ENCODE data around the gene ROR2. TPM values are rescaled to one million over a fixed set of nuclear protein-coding genes. Genes with fewer than 3 reads are reported as not detected.

ROR2 gene
- total RNA-seq, 1 experiment from 2014 or later = 0.84 TPM

GRCh38 chr9:91530829-91531228 is 419.2 kb downstream of the ROR2 start:
- BruUV-seq (replicated peaks) = no TSS peak
- Mint-ChIP-seq H3K9me3 (ENCODE audit: unreplicated experiment) (no peaks in the 10 kb centered on the region), H3K4me1 (ENCODE audit: insufficient read depth, unreplicated experiment) (peaks cover 39% of the 10 kb centered on the region), H3K4me3 (ENCODE audit: unreplicated experiment) (no peak overlapping the region), H3K27me3 (ENCODE audit: insufficient read depth, unreplicated experiment) (no peaks in the 10 kb centered on the region), H3K27ac (ENCODE audit: low read depth, unreplicated experiment) (no peak overlapping the region), H3K36me3 (ENCODE audit: insufficient read depth, unreplicated experiment) (no peaks in the 10 kb centered on the region)
- intact Hi-C loops (cut with micrococcal nuclease) = no loop called here
- CTCF ChIA-PET = interaction anchor here (0.6 kb wide), 1 partner anchor 62 kb away, joined by 3 read pairs; no protein-coding TSS in a partner anchor
- TF ChIP-seq, protein P1, sequence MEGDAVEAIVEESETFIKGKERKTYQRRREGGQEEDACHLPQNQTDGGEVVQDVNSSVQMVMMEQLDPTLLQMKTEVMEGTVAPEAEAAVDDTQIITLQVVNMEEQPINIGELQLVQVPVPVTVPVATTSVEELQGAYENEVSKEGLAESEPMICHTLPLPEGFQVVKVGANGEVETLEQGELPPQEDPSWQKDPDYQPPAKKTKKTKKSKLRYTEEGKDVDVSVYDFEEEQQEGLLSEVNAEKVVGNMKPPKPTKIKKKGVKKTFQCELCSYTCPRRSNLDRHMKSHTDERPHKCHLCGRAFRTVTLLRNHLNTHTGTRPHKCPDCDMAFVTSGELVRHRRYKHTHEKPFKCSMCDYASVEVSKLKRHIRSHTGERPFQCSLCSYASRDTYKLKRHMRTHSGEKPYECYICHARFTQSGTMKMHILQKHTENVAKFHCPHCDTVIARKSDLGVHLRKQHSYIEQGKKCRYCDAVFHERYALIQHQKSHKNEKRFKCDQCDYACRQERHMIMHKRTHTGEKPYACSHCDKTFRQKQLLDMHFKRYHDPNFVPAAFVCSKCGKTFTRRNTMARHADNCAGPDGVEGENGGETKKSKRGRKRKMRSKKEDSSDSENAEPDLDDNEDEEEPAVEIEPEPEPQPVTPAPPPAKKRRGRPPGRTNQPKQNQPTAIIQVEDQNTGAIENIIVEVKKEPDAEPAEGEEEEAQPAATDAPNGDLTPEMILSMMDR (IDR thresholded peaks at IDR 0.05; ENCODE audit: unreplicated experiment) = no peak
- POLR2A ChIA-PET = no interaction called here
- DNase-seq (ENCODE audit: unreplicated experiment) = no peak

GRCh38 chr9:91522481-91522880 is 427.5 kb downstream of the ROR2 start:
- ChIA-PET CTCF (no interaction called here), POLR2A (interaction anchor here (0.6 kb wide), 1 partner anchor 171 kb away, joined by 3 read pairs; no protein-coding TSS in a partner anchor)
- Mint-ChIP-seq H3K4me1 (ENCODE audit: insufficient read depth, unreplicated experiment) (no peaks in the 10 kb centered on the region), H3K4me3 (ENCODE audit: unreplicated experiment) (no peak overlapping the region), H3K9me3 (ENCODE audit: unreplicated experiment) (peaks cover 8% of the 10 kb centered on the region), H3K27me3 (ENCODE audit: insufficient read depth, unreplicated experiment) (no peaks in the 10 kb centered on the region), H3K36me3 (ENCODE audit: insufficient read depth, unreplicated experiment) (no peaks in the 10 kb centered on the region), H3K27ac (ENCODE audit: low read depth, unreplicated experiment) (no peak overlapping the region)
- TF ChIP-seq, protein P1 (IDR thresholded peaks at IDR 0.05; ENCODE audit: unreplicated experiment) = no peak
- intact Hi-C loops (cut with micrococcal nuclease) = no loop called here
- no TSS peak for BruUV-seq (replicated peaks)
- no peak for DNase-seq (ENCODE audit: unreplicated experiment)

DNA sequence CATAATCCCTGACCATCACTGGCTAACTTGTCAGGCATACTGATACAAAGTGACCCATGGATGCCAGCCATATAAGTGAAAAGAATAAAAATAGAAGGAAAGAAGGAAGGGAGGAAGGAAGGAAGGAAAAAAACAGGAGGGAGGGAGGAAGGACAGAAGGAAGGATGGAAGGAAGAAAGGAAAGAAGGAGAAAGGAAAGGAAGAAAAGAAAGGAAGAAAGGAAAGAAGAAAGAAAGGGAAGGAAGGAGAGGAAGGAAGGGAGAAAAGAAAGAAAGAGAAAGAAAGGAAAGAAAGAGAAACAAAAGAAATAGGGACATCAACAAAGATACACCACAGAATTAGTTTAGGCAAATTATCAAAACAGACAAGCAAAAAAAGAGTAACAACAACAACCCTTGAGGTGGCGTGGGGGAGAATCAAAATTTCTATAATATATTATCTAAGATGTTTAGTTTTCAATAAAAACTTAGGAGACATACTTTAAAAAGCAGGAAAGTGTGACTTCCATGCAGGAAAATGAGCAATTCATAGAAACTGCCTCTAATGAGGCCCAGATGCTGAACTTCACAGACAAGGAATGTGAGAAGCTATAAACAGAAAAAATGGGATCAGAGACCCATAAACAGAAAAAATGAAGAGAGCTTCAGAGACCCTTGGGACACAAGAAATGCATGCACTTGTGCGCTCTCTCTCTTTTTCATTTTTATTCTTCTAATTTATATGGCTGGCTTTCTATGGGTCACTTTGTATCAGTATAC is 430.3 kb downstream of the ROR2 start:
- ChIA-PET POLR2A (interaction anchor here (0.9 kb wide), 1 partner anchor 13 kb away, joined by 3 read pairs; no protein-coding TSS in a partner anchor), CTCF (interaction anchor here (0.6 kb wide), 1 partner anchor 196 kb away, joined by 3 read pairs; no protein-coding TSS in a partner anchor)
- Mint-ChIP-seq H3K27ac (ENCODE audit: low read depth, unreplicated experiment) (no peak overlapping the region), H3K9me3 (ENCODE audit: unreplicated experiment) (peaks cover 8% of the 10 kb centered on the region), H3K4me1 (ENCODE audit: insufficient read depth, unreplicated experiment) (no peaks in the 10 kb centered on the region), H3K27me3 (ENCODE audit: insufficient read depth, unreplicated experiment) (no peaks in the 10 kb centered on the region), H3K36me3 (ENCODE audit: insufficient read depth, unreplicated experiment) (no peaks in the 10 kb centered on the region), H3K4me3 (ENCODE audit: unreplicated experiment) (no peak overlapping the region)
- TF ChIP-seq, protein P1 (IDR thresholded peaks at IDR 0.05; ENCODE audit: unreplicated experiment) = no peak
- no peak for DNase-seq (ENCODE audit: unreplicated experiment)
- intact Hi-C loops (cut with micrococcal nuclease) = no loop called here
- no TSS peak for BruUV-seq (replicated peaks)

DNA sequence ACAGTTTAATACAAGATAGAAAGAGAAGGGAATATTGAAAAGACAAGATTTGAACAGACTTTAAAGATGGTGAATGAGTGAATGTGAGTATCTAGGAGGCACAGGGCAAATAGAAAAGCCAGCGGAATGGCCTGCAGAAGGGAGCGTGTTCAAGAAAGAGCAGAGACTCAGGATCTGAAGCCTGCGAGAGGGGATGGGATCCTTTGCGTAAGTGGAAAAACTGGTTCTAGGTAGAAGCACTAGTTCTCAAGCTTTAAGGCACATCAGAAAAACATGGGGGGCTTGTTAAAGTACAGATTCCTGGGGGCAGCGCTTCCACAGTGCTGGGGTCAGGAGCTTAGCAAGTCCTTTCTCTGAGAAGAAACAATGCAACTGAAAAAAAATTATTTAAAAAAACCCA is 431.6 kb downstream of the ROR2 start:
- ChIA-PET CTCF (no interaction called here), POLR2A (interaction anchor here (0.5 to 0.7 kb wide), 2 partner anchors 36 to 407 kb away, joined by 3 to 4 read pairs; no protein-coding TSS in a partner anchor)
- H3K27me3 Mint-ChIP-seq (ENCODE audit: insufficient read depth, unreplicated experiment) = no peaks in the 10 kb centered on the region
- peaks cover 8% of the 10 kb centered on the region for H3K9me3 Mint-ChIP-seq (ENCODE audit: unreplicated experiment)
- H3K4me1 Mint-ChIP-seq (ENCODE audit: insufficient read depth, unreplicated experiment) = no peaks in the 10 kb centered on the region
- H3K4me3 Mint-ChIP-seq (ENCODE audit: unreplicated experiment) = no peak overlapping the region
- no peak for DNase-seq (ENCODE audit: unreplicated experiment)
- H3K36me3 Mint-ChIP-seq (ENCODE audit: insufficient read depth, unreplicated experiment) = no peaks in the 10 kb centered on the region
- BruUV-seq (replicated peaks) = no TSS peak
- H3K27ac Mint-ChIP-seq (ENCODE audit: low read depth, unreplicated experiment) = no peak overlapping the region
- intact Hi-C loops (cut with micrococcal nuclease) = no loop called here
- TF ChIP-seq, protein P1 (IDR thresholded peaks at IDR 0.05; ENCODE audit: unreplicated experiment) = no peak
